ENCODE measurements around the gene SYCP1. TPM values are rescaled to one million over a fixed set of nuclear protein-coding genes. Genes with fewer than 3 reads are reported as not detected.

The SYCP1 gene, protein sequence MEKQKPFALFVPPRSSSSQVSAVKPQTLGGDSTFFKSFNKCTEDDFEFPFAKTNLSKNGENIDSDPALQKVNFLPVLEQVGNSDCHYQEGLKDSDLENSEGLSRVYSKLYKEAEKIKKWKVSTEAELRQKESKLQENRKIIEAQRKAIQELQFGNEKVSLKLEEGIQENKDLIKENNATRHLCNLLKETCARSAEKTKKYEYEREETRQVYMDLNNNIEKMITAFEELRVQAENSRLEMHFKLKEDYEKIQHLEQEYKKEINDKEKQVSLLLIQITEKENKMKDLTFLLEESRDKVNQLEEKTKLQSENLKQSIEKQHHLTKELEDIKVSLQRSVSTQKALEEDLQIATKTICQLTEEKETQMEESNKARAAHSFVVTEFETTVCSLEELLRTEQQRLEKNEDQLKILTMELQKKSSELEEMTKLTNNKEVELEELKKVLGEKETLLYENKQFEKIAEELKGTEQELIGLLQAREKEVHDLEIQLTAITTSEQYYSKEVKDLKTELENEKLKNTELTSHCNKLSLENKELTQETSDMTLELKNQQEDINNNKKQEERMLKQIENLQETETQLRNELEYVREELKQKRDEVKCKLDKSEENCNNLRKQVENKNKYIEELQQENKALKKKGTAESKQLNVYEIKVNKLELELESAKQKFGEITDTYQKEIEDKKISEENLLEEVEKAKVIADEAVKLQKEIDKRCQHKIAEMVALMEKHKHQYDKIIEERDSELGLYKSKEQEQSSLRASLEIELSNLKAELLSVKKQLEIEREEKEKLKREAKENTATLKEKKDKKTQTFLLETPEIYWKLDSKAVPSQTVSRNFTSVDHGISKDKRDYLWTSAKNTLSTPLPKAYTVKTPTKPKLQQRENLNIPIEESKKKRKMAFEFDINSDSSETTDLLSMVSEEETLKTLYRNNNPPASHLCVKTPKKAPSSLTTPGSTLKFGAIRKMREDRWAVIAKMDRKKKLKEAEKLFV
- not detected in 2 replicates for total RNA-seq

DNA sequence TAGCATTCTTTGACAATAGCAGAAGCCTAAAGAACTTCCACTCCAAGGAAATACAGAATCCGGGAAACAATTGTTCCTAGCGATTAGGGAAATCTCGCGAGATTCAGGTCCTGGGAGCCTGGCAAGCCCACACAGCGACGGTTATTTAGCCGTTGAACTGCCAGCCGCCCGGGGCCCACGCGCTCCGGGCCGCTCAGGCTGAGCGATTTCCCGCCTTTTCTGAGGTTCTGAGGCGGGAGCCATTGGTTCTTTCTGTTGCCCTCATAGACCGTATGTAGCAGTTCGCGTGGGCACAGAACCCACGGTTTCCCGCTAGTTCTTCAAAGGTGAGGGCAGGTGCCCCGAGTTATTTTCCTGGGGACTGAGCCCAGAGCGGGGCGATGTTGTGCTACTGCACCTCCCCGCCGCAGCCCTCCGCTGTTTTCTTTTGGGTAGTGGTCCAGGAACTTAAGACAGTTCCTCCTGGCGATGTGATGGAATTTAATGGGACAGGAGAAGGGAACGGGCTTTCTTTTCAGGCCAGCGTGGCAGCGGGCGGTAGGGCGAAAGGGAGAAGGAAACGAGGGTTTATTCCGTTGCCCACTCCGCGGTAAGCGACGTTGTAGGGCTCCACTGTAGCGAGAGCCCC is at the start of gene SYCP1:
SYCP1 (plus strand) TSS at position 171 of the 628 bp plus-strand sequence. CDS start 602 bp downstream, outside the sequence.

DNA sequence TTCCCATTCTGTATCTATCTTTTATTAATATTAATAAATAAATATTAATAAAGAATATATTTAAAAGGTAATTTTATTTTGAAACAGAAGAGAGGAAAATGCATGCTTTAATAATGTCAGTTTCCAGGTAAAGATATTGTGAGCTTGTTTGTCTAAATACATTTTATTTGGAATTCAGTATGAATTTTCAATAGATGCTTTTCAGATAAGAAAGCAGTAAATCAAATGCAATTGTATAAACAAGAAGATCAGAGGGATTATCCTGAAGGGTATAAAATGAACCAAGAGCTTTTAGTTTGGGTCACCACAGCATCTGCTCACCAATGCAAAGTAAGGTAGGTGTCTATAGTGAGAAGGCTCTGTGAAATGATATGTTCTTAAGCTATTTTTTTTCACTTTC is 174.9 kb downstream of the SYCP1 start, which contains the start of gene TSHB:
TSHB (plus strand) TSS at position 301 of the 400 bp plus-strand sequence. CDS start 3,537 bp downstream, outside the sequence.

Other genes starting within 250 kb of the SYCP1 start
- 0.18 and 0.47 TPM in 2 replicates for gene DENND2C, start 184.8 kb upstream of the SYCP1 start, total RNA-seq
- not detected in 2 replicates for gene AMPD1, start 159.3 kb upstream of the SYCP1 start, total RNA-seq
- gene NRAS, start 138.1 kb upstream of the SYCP1 start, total RNA-seq, result 53.8 and 64.7 TPM in 2 replicates
- 840 and 884 TPM in 2 replicates for gene CSDE1, start 96.9 kb upstream of the SYCP1 start, total RNA-seq
- 47.7 and 74.4 TPM in 2 replicates for gene SIKE1, start 74.2 kb upstream of the SYCP1 start, total RNA-seq
- gene TSHB, start 175.0 kb downstream of the SYCP1 start, total RNA-seq, result not detected in 2 replicates
- 0.90 and 4.7 TPM in 2 replicates for gene TSPAN2, start 234.6 kb downstream of the SYCP1 start, total RNA-seq